HG03066 (cell line): ENCODE results near the gene TLCD2.
"Not testable (repeated sequence)": the region's sequence is repeated elsewhere in the genome, so short reads cannot be mapped to it uniquely, and the experiment has no call there.

Experiments used
- ATAC-seq: cut with Tn5 transposase; IDR thresholded peaks from one replicate; pipeline ENCODE4 v1.9.1; 2021; ENCODE audit warnings: low read depth; ENCODE audit not compliant: unreplicated experiment

TLCD2 gene

DNA sequence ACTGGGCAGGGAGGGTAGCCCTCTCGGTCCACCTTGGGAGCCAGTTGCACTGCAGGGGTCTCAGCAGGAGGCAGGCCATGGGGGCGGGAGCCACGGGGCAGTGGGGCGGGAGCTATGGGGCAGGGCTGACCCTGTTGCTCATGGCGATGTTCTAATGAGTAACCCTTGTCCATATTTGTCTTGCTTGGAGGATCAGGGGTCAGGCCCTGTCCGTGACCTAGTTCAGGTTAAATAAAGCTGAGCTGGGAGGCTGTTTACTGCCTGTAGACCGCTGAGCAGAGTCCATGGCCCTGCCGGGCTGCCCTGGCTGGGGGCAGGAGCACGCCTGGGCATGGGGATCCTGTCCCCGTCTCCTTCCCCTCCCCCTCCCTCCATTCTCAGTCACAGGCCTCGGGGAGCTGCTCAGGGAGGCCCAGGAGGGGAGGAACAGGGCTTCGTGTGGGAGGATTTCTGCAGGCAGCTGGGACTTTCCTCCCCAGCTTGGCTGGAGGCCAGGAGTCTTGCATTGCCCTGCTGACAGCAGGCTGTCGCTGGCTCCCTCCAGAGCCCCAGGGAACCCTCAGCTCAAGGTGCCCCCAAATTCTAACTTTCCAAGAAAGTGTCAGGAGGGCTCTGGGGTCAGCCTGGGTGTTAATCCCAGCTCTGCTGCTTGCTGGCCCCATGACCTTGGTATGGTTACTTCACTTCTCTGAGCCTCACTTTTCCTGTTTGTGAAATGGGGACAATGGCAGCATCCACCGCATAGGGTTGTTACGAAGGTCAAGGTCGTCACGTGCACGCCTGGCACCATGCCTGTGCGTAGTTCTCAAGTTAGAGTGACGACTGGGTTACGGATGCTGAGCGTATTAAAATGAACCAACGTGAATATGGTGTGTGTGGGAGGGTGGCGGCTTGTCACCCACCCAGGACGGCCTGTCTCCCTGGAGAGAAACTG, 26.4 kb upstream of the TLCD2 start:
- ATAC-seq, result no peak

GRCh38 chr17:1735834-1736347, 25.7 kb upstream of the TLCD2 start:
- no peak for ATAC-seq

- no peak for ATAC-seq
These were observed 25.2 kb upstream of the TLCD2 start for GRCh38 chr17:1735418-1735817.

GRCh38 chr17:1733759-1734158, 23.6 kb upstream of the TLCD2 start:
- ATAC-seq, result no peak

GRCh38 chr17:1732833-1733321, 22.7 kb upstream of the TLCD2 start:
- no peak for ATAC-seq

DNA sequence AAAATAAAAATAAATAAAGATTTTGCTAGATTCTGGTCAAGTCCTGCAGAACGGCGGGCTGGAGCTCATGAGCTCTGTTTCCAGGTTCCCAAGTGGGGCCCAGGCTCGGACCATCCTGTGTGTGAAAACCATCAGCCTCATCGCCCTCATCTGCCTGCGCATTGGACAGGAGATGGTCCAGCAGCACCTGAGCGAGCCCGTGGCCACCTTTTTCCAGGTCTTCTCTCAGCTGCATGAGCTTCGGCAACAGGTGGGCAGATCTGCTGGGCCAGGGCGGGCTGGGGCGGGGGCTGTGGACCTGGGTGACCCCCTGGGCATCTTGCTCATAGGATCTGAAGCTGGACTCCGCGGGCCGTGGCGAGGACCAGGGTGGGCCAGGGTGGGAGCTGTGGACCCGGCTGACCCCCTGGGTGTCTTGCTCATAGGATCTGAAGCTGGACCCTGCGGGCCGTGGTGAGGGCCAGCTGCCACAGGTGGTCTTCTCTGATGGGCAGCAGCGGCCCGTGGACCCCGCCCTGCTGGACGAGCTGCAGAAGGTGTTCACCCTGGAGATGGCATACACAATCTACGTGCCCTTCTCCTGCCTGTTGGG, 22.2 kb upstream of the TLCD2 start:
- no peak for ATAC-seq

DNA sequence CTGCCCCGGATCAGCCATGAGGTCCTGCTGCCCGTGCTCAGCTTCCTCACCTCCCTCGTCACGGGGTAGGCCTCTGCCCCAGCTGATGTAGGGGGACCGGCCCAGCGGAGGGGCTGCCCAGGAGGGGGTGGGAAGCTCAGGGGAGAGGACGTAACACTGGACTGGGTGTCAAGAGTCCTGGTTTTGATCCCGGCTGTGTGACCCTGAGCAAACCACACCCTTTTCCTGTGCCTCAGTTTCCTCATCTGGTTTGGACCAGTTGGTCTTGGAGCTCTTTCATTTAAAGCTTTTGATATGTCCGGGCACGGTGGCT, 21.0 kb upstream of the TLCD2 start:
- no peak for ATAC-seq

GRCh38 chr17:1730326-1731193, 20.4 kb upstream of the TLCD2 start:
- no peak for ATAC-seq

GRCh38 chr17:1729966-1730325, 19.8 kb upstream of the TLCD2 start:
- no peak for ATAC-seq

DNA sequence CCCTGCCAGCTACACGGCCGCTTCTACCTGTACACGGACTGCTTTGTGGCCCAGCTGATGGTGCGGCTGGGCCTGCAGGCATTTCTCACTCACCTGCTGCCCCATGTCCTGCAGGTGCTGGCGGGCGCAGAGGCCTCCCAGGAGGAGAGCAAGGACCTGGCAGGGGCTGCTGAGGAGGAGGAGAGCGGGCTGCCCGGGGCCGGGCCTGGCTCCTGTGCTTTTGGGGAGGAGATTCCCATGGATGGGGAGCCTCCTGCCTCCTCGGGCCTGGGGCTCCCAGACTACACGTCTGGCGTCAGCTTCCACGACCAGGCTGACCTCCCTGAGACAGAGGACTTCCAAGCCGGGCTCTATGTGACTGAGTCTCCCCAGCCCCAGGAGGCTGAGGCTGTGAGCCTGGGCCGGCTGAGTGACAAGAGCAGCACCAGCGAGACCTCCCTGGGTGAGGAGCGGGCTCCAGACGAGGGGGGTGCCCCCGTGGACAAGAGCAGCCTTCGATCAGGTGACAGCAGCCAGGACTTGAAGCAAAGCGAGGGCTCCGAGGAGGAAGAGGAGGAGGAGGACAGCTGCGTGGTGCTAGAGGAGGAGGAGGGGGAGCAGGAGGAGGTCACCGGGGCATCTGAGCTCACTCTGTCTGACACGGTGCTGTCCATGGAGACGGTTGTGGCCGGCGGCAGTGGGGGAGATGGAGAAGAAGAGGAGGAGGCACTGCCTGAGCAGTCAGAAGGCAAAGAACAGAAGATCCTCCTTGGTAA, 17.9 kb upstream of the TLCD2 start:
- no peak for ATAC-seq

DNA sequence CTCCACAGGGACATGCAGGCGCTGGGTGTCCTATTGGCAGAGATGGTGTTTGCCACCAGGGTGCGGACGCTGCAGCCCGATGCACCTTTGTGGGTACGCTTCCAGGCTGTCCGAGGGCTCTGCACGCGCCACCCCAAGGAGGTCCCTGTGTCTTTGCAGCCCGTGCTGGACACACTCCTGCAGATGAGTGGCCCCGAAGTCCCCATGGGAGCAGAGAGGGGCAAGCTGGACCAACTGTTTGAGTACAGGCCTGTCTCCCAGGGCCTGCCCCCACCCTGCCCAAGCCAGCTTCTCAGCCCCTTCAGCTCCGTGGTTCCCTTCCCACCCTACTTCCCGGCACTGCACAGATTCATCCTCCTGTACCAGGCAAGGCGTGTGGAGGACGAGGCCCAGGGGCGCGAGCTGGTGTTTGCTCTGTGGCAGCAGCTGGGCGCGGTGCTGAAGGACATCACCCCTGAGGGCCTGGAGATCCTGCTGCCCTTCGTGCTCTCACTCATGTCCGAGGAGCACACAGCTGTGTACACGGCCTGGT, 17.1 kb upstream of the TLCD2 start:
- ATAC-seq, result no peak

DNA sequence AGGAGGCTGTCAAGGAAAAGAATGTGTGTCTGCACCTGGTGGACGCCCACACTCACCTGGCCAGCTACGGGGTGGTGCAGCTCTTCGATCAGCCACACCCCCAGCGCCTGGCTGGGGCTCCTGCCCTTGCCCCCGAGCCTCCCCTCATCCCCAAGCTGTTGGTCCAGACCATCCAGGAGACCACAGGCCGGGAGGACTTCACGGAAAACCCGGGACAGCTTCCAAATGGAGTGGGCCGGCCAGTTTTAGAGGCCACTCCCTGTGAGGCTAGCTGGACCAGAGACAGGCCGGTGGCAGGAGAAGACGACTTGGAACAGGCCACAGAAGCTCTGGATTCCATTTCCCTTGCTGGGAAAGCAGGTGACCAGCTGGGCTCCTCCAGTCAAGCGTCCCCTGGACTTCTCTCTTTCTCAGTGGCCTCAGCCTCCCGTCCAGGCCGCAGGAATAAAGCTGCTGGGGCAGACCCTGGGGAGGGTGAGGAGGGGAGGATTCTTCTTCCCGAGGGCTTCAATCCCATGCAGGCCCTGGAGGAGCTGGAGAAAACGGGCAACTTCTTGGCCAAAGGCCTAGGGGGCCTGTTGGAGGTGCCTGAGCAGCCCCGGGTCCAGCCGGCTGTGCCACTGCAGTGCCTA, 16.6 kb upstream of the TLCD2 start:
- ATAC-seq, result no peak

GRCh38 chr17:1725642-1726511, 15.7 kb upstream of the TLCD2 start:
- ATAC-seq, result no peak

DNA sequence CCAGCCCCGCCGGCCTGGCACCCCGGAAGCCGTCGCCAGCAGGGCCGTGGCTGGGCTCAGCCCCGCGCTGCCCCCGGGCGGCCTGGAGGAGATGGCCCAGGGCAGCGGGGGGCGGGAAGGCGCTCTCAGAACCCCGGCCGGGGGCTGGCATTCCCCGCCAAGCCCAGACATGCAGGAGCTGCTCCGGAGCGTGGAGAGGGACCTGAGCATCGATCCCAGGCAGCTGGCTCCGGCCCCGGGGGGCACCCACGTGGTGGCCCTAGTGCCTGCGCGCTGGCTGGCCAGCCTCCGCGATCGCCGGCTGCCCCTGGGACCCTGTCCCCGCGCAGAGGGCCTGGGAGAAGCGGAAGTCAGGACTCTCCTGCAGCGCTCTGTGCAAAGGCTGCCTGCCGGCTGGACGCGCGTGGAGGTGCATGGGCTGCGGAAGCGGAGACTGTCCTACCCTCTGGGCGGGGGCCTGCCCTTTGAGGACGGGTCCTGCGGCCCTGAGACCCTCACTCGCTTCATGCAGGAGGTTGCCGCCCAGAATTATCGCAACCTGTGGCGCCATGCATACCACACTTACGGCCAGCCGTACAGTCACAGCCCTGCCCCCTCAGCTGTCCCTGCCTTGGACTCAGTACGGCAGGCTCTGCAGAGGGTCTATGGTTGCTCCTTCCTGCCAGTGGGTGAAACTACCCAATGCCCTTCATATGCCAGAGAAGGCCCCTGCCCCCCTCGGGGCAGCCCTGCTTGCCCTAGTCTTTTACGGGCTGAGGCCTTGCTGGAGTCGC, 14.9 kb upstream of the TLCD2 start:
- peak; percentile 27 for ATAC-seq

GRCh38 chr17:1724351-1724868, 14.2 kb upstream of the TLCD2 start, which contains the start of gene WDR81:
TSS of gene WDR81 (plus strand) at chr17:1724704. CDS start at chr17:1724960, 256 bp downstream.
- ATAC-seq, result peak; percentile 49

- not testable (repeated sequence) for ATAC-seq
These were observed 11.8 kb upstream of the TLCD2 start for GRCh38 chr17:1722022-1722421.

- ATAC-seq, result no peak
These were observed 10.7 kb upstream of the TLCD2 start for GRCh38 chr17:1720856-1721386.
